MCF 10A (cell line): ENCODE data around the gene GRWD1. TPM values are rescaled to one million over a fixed set of nuclear protein-coding genes. Genes with fewer than 3 reads are reported as not detected.
A peak's percentile ranks its signal among the peaks of the same experiment; 100 is the strongest.

ENCODE experiments used
- BruUV-seq: library from RNA; stranded (reverse); fragments of 400-500 nt; replicated peaks from 2 replicates; lab custom pipeline; 2021; lab: Mats Ljungman, UMichigan
- CTCF ChIA-PET: fragments of 300-600 bp; sonication (Branson Sonifier 250); formaldehyde crosslinking; extraction: SDS; loops from one replicate; lab custom pipeline; 2021; ENCODE audit warnings: antibody characterized with exemption, inconsistent platforms; lab: Yijun Ruan, JAX
- POLR2A ChIA-PET: fragments of 300-600, 350-650 bp; sonication (Branson Sonifier 250); formaldehyde crosslinking; extraction: SDS; loops from one replicate; lab custom pipeline; 2020; ENCODE audit warnings: antibody characterized with exemption, inconsistent platforms; lab: Yijun Ruan, JAX
- DNase-seq: peaks from one replicate; pipeline ENCODE4 v3.0.0-alpha.2; 2018; ENCODE audit not compliant: unreplicated experiment
- H3K27ac Mint-ChIP-seq: one replicate; pipeline ENCODE4 v1.8.0; 2022; ENCODE audit warnings: mild to moderate bottlenecking, low read depth, mixed read lengths; ENCODE audit not compliant: unreplicated experiment
- H3K27me3 Mint-ChIP-seq: one replicate; pipeline ENCODE4 v1.8.0; 2022; ENCODE audit warnings: mixed read lengths; ENCODE audit not compliant: insufficient read depth, unreplicated experiment
- H3K36me3 Mint-ChIP-seq: one replicate; pipeline ENCODE4 v1.8.0; 2022; ENCODE audit warnings: mild to moderate bottlenecking, moderate library complexity, mixed read lengths; ENCODE audit not compliant: insufficient read depth, unreplicated experiment
- H3K4me1 Mint-ChIP-seq: one replicate; pipeline ENCODE4 v1.8.0; 2022; ENCODE audit warnings: mixed read lengths; ENCODE audit not compliant: insufficient read depth, unreplicated experiment
- H3K4me3 Mint-ChIP-seq: one replicate; pipeline ENCODE4 v1.8.0; 2022; ENCODE audit warnings: mild to moderate bottlenecking, moderate library complexity, mixed read lengths; ENCODE audit not compliant: unreplicated experiment
- H3K9me3 Mint-ChIP-seq: one replicate; pipeline ENCODE4 v1.8.0; 2022; ENCODE audit warnings: mixed read lengths; ENCODE audit not compliant: unreplicated experiment
- intact Hi-C: fragments of 100-400 bp; cut with micrococcal nuclease; formaldehyde crosslinking; loops from 2 replicates; pipeline ENCODE4 v1.14.1; 2022
- total RNA-seq: library from RNA; stranded (reverse); gene quantifications from 2 replicates; pipeline ENCODE4 v1.2.3, GENCODE V29; 2022
- TF ChIP-seq, protein P1 (sequence below): fragments of 200-600 bp; IDR thresholded peaks from one replicate; pipeline ENCODE4 v1.8.0; 2022; ENCODE audit warnings: antibody characterized with exemption, mild to moderate bottlenecking; ENCODE audit not compliant: unreplicated experiment

The GRWD1 gene
- total RNA-seq, 1 experiment from 2014 or later, result 55.8 TPM

DNA sequence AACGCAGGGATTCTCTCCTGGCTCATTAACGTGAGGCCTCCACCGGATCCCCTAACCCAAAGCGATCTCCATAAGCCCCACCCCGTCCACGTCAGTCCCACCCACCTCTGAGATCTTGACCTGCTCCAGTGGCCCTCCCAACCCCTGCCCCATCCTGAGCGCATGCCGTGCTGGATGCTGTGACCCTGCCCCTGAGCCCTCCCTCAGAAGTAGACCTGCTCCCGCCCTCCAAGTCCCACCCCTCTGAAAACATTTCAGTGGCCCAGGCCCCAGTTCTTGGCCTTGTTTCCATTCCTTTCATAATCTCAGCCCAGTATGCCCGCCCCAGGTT is 46.0 kb downstream of the GRWD1 start:
- Mint-ChIP-seq H3K4me3 (no peak overlapping the region), H3K9me3 (no peaks in the 10 kb centered on the region), H3K27me3 (no peaks in the 10 kb centered on the region), H3K27ac (no peak overlapping the region), H3K4me1 (peaks cover 29% of the 10 kb centered on the region), H3K36me3 (peaks cover 17% of the 10 kb centered on the region)
- POLR2A ChIA-PET, result no interaction called here
- CTCF ChIA-PET, result no interaction called here
- TF ChIP-seq, protein P1, sequence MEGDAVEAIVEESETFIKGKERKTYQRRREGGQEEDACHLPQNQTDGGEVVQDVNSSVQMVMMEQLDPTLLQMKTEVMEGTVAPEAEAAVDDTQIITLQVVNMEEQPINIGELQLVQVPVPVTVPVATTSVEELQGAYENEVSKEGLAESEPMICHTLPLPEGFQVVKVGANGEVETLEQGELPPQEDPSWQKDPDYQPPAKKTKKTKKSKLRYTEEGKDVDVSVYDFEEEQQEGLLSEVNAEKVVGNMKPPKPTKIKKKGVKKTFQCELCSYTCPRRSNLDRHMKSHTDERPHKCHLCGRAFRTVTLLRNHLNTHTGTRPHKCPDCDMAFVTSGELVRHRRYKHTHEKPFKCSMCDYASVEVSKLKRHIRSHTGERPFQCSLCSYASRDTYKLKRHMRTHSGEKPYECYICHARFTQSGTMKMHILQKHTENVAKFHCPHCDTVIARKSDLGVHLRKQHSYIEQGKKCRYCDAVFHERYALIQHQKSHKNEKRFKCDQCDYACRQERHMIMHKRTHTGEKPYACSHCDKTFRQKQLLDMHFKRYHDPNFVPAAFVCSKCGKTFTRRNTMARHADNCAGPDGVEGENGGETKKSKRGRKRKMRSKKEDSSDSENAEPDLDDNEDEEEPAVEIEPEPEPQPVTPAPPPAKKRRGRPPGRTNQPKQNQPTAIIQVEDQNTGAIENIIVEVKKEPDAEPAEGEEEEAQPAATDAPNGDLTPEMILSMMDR, result no peak
- intact Hi-C loops, result no loop called here
- no peak for DNase-seq
- BruUV-seq, result no TSS peak

DNA sequence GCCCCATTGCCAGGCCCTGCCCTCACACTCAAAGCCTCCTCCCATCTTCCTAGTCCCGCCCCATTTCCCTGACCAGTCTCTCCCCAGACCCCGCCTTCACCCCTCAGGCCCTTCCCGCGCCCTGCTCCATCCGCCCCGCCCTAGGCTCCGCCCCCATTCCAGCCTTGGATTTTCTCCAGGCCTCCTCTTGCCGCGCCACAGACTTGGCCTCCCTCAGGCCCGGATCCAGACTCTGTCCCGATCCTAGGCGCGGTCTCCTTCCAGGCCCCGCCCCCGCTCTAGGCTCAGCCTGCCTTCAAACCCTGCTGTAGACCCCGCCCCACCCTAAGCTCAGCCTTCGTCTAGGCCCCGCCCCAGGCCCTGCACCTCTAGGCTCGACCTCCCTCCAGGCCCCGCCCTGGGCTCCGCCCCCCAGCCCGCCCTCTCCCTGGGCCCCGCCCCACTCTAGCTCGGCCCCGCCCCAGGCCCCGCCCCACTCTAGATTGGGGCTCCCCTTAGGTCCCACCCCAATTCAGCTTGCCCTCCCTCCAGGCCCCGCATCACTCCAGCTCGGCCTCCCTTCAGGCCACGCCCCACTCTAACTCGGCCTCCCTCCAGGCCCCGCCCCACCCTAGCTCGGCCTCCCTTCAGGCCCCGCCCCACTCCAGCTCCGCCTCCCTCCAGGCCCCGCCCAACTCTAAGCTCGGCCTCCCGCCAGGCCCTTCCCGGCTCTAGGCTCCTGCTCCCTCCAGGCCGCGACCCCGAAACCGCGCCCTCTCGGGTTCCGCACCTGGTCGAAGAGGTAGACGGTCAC is 47.3 kb downstream of the GRWD1 start:
- Mint-ChIP-seq H3K9me3 (no peaks in the 10 kb centered on the region), H3K4me1 (peaks cover 20% of the 10 kb centered on the region), H3K27ac (peak overlapping the region; percentile 5), H3K36me3 (peaks cover 10% of the 10 kb centered on the region), H3K27me3 (no peaks in the 10 kb centered on the region), H3K4me3 (peak overlapping the region; percentile 81)
- POLR2A ChIA-PET, result interaction anchor here (0.5 to 2.0 kb wide), 20 partner anchors 9 to 1446 kb away, joined by 3 to 13 read pairs (median 3); partner anchors contain the start of genes CA11, DBP, GRWD1 and RPL18
- TF ChIP-seq, protein P1, result no peak
- CTCF ChIA-PET, result interaction anchor here (0.7 to 2.5 kb wide), 5 partner anchors 12 to 153 kb away, joined by 3 to 11 read pairs (median 3); partner anchors contain the start of gene CA11
- DNase-seq, result peak; percentile 99
- no TSS peak for BruUV-seq
- intact Hi-C loops, result no loop called here

DNA sequence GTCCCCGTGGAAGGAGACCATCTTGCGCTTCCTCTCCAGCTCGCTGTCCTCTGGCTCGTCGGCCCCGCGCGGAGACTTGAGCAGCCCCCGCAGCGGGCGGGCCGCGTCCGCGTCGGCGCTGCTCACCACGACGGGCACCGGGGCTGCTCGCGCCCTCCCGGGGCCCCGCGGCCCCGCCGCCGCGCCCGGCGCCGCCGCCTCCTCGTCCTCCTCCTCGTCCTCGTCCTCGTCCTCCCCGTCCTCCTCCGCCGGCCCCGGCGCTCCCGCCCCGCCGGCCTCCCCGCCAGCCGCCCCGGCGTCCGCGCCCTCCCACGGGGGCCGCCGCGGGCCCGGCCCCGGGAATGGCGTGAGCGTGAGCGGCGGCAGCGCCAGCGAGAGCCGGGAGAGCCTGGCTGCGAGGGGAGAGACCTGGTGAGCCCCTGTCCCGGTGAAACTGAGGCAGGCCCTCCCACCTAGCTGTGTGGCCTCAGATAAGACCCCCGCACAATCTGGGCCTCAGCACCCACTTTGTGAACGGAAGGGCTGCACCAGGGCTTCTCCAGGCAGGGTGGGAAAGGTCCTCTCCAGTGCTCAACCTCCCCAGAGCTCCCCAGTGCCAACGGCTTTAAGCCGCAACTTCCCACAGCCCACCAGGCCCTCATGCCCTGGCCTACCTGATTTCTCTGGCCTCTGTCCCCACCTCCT is 48.1 kb downstream of the GRWD1 start:
- peaks cover 14% of the 10 kb centered on the region for H3K4me1 Mint-ChIP-seq
- POLR2A ChIA-PET, result interaction anchor here (0.6 to 2.0 kb wide), 16 partner anchors 8 to 172 kb away, joined by 3 to 13 read pairs (median 3); partner anchors contain the start of genes DBP, GRWD1, RPL18 and SPHK2
- peaks cover 10% of the 10 kb centered on the region for H3K36me3 Mint-ChIP-seq
- CTCF ChIA-PET, result interaction anchor here (0.5 to 2.5 kb wide), 4 partner anchors 11 to 152 kb away, joined by 3 to 11 read pairs (median 3); partner anchors contain the start of gene CA11
- no peak for DNase-seq
- peak overlapping the region; percentile 89 for H3K27ac Mint-ChIP-seq
- H3K9me3 Mint-ChIP-seq, result no peaks in the 10 kb centered on the region
- no TSS peak for BruUV-seq
- intact Hi-C loops, result no loop called here
- TF ChIP-seq, protein P1, result no peak
- no peaks in the 10 kb centered on the region for H3K27me3 Mint-ChIP-seq
- peak overlapping the region; percentile 81 for H3K4me3 Mint-ChIP-seq

DNA sequence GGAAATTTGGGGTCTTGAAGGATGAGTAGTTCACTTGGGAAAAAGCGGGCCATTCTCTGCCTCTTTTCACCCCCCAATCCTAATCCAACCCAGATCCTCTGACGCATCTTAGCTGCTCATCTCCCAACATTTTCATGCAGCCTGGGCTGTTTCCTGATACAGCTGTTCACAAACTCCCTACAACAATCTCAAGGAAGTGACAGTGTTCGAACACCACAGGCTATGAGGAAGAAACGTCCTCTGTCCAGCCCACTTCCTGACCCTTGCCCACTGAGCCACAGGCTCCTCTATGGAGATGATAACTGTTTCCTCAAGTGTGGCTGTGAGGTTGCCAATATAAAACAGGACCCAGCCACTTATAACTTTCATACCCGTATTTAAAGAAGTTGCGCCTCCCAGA is 49.6 kb downstream of the GRWD1 start:
- ChIA-PET CTCF (interaction anchor here (1.2 to 2.5 kb wide), 2 partner anchors 10 to 114 kb away, joined by 4 to 11 read pairs; no protein-coding TSS in a partner anchor), POLR2A (interaction anchor here (1.4 kb wide), 1 partner anchor 8 kb away, joined by 7 read pairs; no protein-coding TSS in a partner anchor)
- TF ChIP-seq, protein P1, result no peak
- Mint-ChIP-seq H3K4me1 (peaks cover 17% of the 10 kb centered on the region), H3K27me3 (peaks cover 11% of the 10 kb centered on the region), H3K36me3 (peaks cover 10% of the 10 kb centered on the region), H3K9me3 (no peaks in the 10 kb centered on the region), H3K27ac (no peak overlapping the region), H3K4me3 (peak overlapping the region; percentile 81)
- no peak for DNase-seq
- intact Hi-C loops, result no loop called here
- BruUV-seq, result no TSS peak
